ENCODE data around the gene SLC23A2. TPM values are rescaled to one million over a fixed set of nuclear protein-coding genes. Genes with fewer than 3 reads are reported as not detected.

The SLC23A2 gene
- polyA plus RNA-seq, 3 donors, result 18.2 to 26.1 (median 22.6) TPM

DNA sequence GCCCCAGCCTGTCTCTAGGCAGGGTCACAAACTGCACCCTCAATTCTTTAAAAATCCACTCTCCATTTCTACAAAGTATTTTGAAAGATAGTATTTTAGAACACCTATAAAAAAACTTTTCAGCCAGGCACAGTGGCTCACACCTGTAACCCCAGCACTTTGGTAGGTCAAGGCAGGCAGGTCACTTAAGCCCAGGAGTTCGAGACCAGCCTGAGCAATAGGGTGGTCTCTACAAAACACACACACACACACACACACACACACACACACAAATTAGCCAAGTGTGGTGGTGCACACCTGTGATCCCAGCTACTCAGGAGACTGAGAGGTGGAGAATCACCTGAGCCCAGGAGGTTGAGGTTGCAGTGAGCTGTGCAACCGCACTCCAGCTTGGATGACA lies 30.2 kb downstream of the SLC23A2 start:
- DNase-seq, result no peak

DNA sequence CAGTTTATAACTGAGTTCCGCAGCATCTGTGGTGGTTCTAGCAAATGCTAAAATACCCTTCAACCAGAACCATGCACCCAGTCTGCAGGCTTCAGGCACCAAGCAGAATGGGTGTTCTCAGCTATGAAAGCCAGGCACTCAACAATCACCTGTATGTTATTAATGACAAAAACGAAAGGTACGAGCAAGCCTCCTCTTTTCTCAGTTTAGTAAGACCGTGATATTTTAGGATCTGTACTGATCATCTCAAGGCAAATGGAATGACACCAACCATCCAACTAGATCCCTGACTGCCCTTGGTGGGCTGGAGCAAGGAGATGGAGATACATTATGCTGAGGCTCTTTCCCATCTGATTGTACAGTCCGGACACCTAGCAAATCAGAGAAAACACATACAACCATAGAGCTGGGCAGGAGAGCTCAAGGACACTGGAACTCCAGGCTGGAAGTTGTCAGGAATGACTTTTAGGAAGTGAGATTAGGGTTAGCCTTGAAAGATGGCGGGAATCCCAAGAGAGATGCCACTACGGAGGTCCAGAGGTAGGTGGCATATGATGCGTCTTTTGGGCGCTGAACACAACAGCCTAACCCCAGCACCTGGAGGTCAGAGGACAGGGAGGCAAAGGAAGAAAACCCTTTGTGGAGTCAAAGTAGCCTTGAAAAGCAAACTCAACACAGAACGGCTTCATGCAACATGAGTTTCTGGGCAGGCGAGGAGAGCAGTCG lies 33.4 kb downstream of the SLC23A2 start:
- DNase-seq, result no peak

DNA sequence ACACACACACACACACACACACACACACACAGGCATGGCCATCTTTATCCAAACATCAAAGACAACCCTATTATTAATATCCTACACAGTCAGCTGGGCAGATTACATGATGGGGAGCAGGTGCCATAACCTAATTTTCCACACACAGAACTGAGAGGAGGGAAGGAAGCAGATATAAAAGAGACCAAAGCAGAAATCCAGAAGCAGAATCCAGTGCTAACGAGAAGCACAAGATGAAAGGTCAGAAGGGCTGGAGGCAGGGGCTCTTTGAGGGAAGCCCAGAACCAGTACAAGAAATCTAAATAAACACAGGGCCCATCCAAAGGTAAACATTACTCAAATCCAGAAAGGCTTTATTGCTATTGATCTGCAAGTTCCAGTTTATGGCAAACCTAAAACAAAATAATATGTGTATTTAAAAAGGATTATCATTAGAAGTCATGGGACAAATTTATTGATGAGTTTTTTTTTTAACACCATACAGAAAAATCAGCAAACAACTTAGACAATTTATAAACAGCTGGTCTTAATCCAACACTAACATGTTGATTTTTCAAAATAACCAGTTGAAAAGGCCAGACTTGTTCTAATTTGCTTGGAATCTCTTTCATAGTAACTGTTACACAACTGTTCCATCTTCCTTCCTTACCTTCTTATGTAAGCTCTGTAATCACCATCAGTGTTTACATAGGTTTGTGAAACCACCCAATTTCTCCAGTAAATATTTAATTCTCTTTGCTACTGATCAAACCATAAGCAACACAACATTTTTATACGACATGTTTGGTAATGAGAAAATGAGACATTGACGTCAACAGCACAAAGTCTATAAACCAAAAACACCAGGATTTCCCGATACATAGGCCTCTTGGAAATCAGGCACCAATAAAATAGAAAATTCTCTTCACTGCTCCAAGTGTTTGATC lies 34.2 kb downstream of the SLC23A2 start:
- no peak for DNase-seq

DNA sequence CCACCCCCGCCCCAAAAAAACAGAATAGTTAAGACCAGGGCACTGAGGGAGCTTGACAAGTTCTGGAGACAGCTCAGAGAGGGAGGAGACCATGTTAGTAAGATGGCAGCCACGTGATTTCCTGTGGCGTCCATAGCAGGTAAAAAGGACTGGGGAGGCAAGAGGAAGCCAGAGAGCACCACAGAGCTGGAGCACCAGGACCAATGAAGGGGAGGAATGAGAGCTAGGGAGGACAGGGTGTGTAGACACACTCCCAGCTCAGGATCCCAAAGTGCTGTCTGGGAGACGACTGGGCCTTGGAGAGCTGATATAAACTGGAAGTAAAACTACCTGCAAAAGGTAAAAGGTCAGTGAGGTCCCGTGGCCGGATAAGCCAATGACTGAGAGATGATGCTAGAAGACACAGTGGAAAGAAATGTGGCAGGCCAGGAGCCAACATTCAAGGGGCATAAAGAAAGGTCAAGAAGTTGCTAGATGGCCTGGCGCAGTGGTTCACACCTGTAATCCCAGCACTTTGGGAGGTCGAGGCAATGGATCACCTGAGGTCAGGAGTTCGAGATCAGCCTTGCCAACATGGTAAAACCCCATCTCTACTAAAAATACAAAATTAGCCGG lies 39.0 kb downstream of the SLC23A2 start:
- no peak for DNase-seq

DNA sequence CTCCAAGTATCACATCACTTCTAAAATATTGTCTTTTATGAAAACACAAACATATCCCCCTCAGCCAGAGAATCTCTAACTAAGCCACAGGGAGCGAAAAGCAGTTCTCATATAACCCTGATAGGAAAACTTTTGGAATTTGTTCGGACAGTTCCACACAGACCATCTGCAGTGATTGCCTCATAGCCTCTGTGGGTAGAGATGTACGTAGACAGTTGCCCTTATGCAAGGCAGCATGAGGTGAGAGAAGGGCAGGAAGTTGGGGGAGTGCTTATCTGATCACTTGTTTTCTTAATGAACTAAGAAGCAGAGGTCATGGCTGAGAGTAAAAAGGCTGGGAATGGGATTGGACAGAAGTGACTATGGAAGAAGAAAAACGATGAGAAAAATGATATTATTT lies 39.6 kb downstream of the SLC23A2 start:
- DNase-seq, result no peak

DNA sequence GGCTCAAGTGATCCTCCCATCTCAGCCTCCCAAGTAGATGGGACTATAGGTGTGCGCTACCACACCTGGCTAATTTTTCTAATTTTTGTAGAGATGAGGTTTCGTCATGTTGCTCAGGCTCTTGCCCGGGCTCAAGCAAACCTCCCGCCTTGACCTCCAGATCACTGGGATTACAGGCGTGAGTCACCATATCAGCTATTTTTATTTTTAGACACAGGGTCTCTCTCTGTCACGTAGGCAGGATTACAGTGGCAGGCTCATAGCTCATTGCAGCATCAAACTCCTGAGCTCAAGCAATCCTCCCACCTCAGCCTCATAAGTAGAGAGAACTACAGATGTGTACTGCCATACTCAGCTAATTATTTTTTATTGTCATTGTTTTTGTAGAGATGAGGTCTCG lies 41.7 kb downstream of the SLC23A2 start:
- DNase-seq, result no peak

DNA sequence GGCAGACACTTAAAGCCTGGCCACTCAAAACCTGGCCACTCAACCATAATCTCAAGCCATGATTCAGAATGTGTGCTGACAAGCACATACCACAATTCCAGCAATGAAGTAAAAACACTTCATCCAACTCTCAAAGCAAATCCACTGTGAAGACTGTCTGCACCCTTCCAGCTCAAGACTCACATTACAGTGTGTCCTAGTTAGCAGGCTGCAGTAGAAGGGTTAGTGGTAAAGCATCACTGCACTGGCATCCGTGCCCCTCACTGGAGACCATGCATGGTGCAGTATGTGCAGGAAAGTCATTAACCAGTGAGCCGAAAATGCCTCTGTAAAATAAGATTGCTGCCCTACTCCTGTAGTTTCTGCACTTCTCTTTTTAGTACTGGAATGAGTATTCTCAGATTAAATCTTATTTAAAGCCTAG lies 43.4 kb downstream of the SLC23A2 start:
- no peak for DNase-seq

DNA sequence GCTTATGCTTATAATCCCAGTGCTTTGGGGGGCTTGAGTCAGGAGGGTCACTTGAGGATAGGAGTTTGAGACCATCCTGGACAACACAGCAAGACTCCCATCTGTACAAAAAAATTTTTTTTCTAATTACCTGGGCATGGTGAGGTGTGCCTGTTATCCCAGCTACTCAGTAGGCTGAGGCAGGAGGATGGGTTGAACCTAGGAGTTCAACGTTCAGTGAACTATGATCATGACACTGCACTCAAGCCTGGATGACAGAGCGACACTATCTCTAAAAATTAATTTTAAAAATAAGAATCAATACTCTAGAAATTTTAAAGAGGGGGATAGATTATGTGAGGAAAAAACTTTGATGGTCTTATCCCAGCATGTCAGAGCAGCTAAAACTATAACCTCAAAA lies 44.1 kb downstream of the SLC23A2 start:
- no peak for DNase-seq

DNA sequence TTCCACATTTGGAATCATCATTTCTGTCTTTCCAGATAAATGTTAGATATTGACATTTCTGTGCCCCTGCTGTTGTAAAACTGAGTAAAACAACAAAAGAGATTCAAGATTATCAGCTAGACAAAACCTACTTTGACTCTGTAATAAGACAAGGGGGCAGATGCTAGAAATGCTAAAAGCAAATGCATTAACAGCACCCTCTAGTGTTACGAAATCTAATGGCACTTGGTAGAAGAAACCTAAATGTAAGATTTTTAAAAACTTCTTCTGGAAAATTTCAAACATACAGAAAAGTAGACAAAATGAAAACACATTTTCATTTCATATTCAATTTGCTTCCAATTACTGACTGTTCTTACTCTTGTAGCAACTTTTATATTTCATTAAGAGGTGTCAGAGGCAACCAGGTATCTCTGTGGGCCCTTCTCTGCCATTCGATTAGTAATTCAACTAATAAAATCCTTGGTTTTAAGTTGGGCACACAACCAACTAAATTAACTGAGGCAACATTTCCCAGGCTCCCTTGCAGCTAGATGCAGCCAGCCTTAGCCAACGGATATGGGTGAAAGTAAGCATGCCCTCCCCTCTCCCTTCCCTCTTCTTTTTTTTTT lies 45.0 kb downstream of the SLC23A2 start:
- DNase-seq, result no peak

DNA sequence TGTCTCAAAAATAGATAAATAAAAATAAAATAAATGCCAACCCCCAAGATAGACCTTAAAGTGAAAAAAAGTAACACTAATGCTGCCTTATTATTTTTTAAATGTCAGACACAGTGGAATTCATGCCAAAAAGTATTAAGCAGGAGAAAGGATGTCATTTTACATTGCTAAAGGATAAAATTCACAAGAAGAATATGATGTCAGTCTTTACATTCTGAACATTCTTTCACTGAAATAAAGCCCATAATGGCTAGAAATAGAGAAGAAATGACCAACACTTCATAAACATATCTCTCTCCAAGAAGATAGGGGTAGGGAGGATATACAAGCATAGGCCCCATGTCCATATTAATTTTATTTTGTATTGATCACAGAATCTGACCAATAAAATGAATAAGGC lies 47.4 kb downstream of the SLC23A2 start:
- DNase-seq, result no peak

DNA sequence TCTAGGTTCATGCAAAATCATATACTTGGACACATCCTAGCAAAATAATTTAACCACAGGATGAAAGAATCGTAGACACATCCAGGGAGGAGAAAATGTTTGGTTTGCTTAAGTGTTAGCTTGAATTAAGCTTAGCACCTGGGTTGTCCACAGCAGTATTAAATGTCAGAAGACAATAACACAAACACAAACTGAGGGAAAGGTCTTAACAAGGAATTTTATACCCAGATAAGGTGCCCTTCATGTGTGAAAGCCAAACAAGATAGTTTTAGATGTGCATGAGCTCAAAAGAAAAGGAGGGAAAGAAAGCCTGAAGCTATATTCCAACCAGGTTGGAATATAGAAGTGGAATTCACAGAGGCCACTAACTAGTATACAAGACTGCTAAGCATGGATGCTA lies 49.1 kb downstream of the SLC23A2 start:
- DNase-seq, result no peak

DNA sequence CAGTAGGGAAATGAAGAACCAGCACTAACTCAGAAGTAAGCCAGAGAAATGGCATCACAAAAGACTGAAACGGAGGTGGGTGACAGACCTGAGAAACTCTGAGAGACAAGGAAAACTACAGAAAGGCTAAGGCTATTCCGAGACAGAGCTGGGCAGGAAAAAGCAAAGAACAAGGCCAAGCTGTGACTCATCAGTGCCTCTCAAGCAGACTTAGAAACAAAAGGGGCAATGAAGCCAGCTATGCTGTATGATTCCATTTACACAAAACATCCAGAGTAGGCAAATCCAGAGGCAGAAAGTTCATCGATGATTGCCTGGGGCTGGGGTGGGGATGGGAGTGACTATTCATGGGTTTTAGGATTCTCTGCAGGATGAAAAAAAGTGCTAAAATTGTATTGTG lies 50.0 kb downstream of the SLC23A2 start:
- no peak for DNase-seq

DNA sequence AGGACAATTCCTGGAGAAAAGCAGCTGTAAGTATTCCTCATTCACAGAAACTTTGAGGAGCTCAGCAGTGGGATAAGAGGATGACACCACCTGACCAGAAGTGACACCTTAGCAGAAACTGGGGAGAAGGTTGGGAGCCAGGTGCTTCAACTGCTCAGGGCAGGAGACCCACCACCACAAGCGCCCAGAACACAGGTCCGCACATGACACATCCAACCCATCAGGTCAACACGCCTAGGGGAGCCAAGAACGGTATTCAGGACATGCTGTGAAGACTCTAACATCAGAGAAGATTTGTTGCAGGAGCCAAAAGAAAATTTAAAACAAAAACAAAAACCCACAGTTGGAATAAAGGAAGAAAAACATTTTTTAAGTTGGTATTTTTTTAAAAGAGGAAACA lies 50.5 kb downstream of the SLC23A2 start:
- no peak for DNase-seq

DNA sequence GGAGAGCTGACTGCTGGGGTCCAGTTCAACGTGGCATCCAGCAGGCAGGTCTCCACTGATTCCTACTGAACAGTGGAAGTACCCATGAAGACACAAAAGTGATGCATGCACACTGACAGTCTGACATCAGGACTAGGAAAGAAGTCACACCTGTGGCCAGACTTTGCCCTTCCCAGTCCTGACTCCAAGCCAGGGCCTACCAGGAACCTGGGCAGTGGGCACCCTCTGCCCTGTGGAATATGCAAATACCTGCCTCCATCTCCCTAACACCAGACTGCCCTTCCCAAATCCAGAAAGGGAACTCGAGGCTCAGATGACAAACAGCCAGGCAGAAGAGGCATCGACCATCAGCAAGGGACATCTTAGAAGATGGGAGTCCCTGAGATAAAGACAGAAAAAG lies 50.9 kb downstream of the SLC23A2 start:
- DNase-seq, result no peak

DNA sequence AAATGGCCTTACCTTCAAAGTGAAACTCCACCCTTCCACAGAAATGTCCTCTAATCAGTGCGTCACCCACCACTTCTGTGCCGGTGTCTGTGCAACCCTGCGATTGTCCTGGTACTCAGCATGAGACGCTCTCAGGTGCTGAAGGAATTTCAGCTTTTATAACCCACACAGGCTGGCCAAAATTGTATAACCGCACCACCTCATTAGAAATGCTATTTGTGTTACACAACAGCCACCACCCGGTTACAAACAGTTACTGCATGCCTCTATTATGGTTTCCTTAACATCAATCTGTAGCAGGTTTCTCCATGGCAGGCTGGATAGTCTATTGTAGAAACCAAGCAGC lies 51.5 kb downstream of the SLC23A2 start:
- no peak for DNase-seq

DNA sequence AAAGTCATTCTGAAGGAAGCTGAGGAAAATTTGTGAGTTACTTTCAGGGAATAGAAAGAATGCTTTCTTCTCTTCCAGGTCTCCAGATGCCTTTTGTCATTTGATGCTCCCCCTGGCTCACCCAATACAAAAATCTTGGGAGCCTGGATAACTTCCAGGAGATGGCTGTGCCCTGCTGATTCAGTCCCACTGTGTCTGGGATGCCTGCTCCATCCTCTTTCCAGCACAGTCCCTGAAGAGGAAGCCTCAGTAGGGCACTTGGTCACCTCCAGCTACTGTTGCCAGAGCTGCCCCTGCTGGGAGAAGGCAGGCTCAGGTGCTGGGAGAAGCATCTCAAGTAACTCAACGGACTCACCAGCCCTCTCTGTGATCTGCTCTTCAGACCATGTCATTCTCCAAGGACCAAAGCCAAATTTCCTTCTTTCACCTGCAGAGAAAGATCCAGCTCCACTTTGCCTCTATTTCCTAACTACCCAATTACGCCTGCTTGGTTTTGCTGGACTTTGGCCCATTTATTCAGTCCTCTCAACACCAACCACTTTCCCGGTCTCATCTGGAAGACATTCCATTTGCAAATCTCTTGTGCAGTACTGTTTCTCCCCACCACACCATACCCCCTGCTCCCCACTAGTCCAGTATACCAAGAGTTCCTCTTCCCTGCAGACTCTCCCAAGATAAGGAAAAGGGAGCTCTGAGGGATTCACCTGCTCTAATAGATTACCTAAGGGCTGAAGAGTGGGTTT lies 53.3 kb downstream of the SLC23A2 start:
- no peak for DNase-seq

DNA sequence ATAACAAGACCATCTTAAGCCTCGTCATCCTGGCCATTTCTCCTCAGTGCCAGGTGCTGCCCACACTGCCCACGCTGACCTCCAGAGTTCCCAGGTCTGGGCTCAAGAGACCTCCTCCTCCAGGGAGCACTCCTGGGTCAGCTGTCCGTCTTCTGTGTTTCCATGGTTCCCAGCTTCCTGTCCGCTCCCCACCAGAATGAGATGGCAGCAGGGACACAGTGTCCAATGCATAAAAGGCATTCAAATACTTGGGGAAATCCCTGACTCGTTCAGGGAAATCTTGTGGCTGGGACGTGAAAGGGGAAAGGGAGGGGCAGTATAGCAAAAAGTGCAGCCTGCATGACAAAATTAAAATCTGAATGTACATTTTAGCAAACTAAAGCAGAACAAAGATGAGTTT lies 54.3 kb downstream of the SLC23A2 start:
- no peak for DNase-seq

DNA sequence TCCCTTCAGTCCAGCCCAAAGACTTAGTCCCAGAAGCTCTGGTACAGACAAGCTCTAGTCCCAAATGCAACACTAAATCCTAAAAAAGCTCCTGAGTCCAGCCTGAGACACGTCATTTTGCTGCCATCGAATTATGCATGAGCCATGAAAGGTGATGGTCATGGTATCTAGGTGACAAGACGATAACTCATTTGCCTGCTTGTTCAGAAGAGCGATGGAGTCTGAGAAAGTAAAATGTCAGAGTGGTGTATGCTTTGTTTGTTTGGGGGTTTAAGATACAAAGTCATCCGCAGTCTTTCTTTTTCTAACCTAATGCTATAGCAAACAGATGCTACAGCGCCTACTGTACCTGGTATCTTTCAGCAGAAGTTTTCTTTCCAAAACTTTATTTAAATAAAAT lies 54.7 kb downstream of the SLC23A2 start:
- DNase-seq, result no peak

DNA sequence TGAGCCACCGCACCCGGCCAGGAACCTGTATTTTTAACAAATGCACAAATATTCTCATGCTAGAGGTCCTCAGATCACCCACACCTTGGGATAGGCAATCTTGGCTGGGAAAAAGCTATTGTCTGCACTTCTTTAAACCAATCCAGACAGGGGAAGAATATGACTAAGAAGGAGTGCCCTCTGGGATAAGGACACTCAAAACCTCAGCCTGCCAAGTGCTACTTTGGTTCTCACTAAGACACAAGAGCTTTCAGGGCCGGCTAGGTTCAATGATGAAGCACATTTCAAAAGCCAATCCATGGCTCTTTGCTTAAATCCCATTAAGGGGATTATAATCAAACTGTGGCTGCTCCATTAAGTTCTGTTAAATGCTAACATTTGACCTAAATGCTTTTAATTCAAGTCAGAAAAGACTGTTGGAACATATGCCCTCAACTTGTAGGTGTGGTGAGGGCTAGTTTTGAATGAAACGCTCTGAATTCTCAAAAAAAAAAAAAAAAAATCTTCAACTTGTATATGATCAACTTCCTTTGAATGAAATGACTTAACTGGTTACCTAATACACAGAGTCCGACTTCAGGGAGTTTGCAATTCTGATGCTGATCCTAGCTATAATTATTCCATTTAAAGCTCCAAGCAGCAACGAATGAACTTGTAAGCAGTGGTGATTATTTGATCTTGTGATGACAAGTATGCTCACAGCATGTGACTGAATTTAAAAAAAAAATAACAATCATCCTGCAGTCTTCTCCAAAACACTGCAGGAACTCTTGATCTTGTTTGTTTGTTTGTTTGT lies 56.6 kb downstream of the SLC23A2 start:
- DNase-seq, result no peak

DNA sequence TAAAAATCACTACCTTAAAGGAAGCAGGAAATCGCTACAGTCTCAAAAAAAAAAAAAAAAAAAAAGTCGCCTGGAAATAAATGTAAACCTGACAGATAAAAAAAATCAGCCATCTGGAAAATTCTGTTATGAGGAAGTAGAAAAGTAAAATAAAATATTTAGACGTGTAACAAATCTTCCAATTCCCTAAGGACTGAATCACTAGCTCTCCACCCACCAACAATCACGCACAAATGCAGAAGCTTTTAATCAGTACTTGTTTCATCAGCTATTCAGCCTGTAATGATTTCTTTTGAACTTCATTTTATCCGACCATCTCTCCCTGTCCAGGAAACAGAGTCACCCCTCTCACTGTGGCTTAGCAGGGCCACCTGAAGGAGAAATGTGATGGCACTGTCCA lies 59.0 kb downstream of the SLC23A2 start:
- DNase-seq, result no peak
